Measurements from ENCODE around the gene ZBTB45.

The ZBTB45 gene

GRCh38 chr19:58519355-58520256 is at the start of gene ZBTB45:
TSS of gene ZBTB45 (minus strand) at chr19:58519810. CDS start at chr19:58517673, 2,137 bp downstream.
- TF ChIP-seq CTCF (IDR thresholded peaks at IDR 0.05; ENCODE audit: extremely low read depth, missing control alignments): peak; percentile 79
- DNase-seq (ENCODE audit: low spot score): peak; percentile 91

DNA sequence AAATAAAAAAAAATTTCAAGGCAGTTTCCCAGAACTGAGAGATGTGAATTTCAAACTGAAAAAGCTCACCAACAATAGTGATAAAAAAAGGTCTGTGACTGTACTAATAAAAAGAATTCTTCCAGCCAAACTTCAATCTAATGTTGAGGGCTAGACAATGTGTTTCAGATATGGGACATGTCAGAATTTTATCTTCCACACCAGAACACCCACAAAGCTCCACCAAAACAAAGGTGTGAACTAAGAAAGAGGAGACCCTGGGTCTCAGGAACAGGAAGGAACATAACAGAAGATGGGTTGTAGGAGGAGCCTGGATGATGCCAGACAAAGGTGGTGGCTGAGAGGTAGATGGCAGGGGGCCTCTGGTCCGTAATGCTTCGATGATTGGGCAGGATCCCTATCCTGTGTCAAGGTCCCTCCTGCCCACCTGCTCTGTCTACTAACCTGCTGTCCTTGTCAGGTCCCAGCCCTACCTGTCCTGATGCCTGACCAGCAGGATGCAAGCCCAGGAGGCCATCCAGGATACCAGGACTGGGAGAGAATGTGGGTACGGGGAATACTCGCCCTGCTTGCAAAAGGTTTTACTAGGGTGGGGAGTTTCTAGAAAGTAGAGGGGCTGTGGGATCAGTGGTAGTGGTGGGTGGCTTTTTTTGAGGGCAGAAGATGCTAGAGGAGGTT is 49.0 kb upstream of the ZBTB45 start:
- DNase-seq (ENCODE audit: low spot score): no peak
- TF ChIP-seq CTCF (IDR thresholded peaks at IDR 0.05; ENCODE audit: extremely low read depth, missing control alignments): no peak

GRCh38 chr19:58566989-58567388 is 47.4 kb upstream of the ZBTB45 start:
- no peak for DNase-seq (ENCODE audit: low spot score)
- no peak for TF ChIP-seq CTCF (IDR thresholded peaks at IDR 0.05; ENCODE audit: extremely low read depth, missing control alignments)

GRCh38 chr19:58563823-58564222 is 44.2 kb upstream of the ZBTB45 start:
- TF ChIP-seq CTCF (IDR thresholded peaks at IDR 0.05; ENCODE audit: extremely low read depth, missing control alignments): no peak
- no peak for DNase-seq (ENCODE audit: low spot score)

DNA sequence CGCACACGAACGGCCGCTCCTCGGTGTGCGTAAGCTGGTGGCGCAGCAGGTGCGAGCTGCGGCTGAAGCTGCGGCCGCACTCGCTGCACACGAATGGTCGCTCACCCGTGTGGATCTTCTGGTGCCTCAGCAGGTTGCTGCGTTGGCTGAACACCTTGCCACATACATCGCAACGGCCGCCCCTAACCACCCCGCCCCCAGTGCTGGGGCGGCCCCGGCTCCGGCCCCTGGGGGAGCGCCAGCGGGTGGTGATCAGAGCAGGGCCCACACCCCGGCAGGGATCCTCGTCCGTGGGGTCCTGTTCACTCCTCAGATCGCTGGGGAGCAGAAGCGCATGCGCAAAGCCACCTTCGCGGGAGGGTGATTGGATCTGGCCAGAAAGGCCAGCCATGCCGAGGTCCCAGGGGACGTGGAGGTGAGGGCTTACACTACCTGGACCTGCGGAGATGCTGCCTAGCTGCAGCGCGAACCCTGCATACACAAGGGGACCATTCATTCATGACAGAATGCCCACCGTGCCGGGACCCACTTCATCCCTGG is 43.5 kb upstream of the ZBTB45 start:
- no peak for TF ChIP-seq CTCF (IDR thresholded peaks at IDR 0.05; ENCODE audit: extremely low read depth, missing control alignments)
- DNase-seq (ENCODE audit: low spot score): peak; percentile 74

- peak; percentile 42 for DNase-seq (ENCODE audit: low spot score)
- no peak for TF ChIP-seq CTCF (IDR thresholded peaks at IDR 0.05; ENCODE audit: extremely low read depth, missing control alignments)
Measured at GRCh38 chr19:58562122-58563033, 42.8 kb upstream of the ZBTB45 start.
